HCT116 (cell line): ENCODE data around the gene C5AR1.

Experiments
- EZH2 ChIP-seq: fragments of 200-600 bp; sonication (generic); IDR thresholded peaks from 2 replicates; pipeline ENCODE4 v1.6.1; 2017; ENCODE audit warnings: antibody characterized with exemption, mixed run types
- POLR2A ChIP-seq: IDR thresholded peaks from 2 replicates; pipeline ENCODE4 v1.7.0; 2011; ENCODE audit warnings: borderline replicate concordance; ENCODE audit not compliant: insufficient read depth, insufficient read length; ENCODE audit errors: extremely low read depth
- POLR2AphosphoS5 ChIP-seq: IDR thresholded peaks from 2 replicates; pipeline ENCODE4 v1.6.1; 2011; ENCODE audit warnings: mild to moderate bottlenecking, low read depth, low read length, moderate library complexity
- ZNF274 ChIP-seq: fragments of 200-500 bp; sonication (Bioruptor generic); IDR thresholded peaks from 2 replicates; pipeline ENCODE4 v1.6.1; 2014; ENCODE audit warnings: mild to moderate bottlenecking, low read depth, low read length, inconsistent platforms
- TF ChIP-seq, protein P1 (sequence below): IDR thresholded peaks from 2 replicates; pipeline ENCODE4 v1.6.1; 2012; ENCODE audit warnings: low read depth
- TF ChIP-seq, protein P2 (sequence below), 3 experiments: fragments of 200-600 bp in 1 of 3; sonication (generic) in 1 of 3; IDR thresholded peaks in 2 of 3; conservative IDR thresholded peaks in 1 of 3; 2 replicates each; pipeline ENCODE4 v1.5.1; 2012 to 2017; ENCODE audit warnings: low read depth in 2 of 3, low read length in 2 of 3, antibody characterized with exemption in 1 of 3, borderline replicate concordance in 1 of 3, control low read depth in 1 of 3, mild to moderate bottlenecking in 1 of 3, mixed read lengths in 1 of 3, mixed run types in 1 of 3, moderate library complexity in 1 of 3; ENCODE audit not compliant: insufficient read depth in 1 of 3

DNA sequence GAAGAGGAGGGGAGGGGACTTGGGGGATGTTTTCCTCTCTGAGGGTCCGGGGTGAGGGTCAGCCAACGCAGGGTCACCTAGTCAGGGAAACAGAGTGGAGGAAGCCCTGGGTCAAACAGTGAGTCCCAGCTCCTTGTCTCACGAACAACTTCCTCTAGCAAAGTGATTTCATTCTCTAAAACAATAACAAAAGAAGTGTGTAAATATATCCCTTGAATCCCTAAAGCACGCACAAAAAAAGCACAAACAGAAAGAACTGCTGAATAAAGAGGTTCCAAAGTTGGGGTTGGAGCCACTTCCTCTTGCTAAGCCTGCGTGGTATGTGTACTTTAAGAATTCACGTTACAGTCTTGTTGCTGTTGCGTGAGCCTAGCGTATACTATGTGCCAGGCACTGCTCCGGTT lies 20.8 kb downstream of the C5AR1 start:
- TF ChIP-seq ZNF274, result no peak
- no peak for TF ChIP-seq POLR2A
- TF ChIP-seq, protein P1, sequence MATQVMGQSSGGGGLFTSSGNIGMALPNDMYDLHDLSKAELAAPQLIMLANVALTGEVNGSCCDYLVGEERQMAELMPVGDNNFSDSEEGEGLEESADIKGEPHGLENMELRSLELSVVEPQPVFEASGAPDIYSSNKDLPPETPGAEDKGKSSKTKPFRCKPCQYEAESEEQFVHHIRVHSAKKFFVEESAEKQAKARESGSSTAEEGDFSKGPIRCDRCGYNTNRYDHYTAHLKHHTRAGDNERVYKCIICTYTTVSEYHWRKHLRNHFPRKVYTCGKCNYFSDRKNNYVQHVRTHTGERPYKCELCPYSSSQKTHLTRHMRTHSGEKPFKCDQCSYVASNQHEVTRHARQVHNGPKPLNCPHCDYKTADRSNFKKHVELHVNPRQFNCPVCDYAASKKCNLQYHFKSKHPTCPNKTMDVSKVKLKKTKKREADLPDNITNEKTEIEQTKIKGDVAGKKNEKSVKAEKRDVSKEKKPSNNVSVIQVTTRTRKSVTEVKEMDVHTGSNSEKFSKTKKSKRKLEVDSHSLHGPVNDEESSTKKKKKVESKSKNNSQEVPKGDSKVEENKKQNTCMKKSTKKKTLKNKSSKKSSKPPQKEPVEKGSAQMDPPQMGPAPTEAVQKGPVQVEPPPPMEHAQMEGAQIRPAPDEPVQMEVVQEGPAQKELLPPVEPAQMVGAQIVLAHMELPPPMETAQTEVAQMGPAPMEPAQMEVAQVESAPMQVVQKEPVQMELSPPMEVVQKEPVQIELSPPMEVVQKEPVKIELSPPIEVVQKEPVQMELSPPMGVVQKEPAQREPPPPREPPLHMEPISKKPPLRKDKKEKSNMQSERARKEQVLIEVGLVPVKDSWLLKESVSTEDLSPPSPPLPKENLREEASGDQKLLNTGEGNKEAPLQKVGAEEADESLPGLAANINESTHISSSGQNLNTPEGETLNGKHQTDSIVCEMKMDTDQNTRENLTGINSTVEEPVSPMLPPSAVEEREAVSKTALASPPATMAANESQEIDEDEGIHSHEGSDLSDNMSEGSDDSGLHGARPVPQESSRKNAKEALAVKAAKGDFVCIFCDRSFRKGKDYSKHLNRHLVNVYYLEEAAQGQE, result no peak
- no peak for TF ChIP-seq POLR2AphosphoS5
- TF ChIP-seq, protein P2, sequence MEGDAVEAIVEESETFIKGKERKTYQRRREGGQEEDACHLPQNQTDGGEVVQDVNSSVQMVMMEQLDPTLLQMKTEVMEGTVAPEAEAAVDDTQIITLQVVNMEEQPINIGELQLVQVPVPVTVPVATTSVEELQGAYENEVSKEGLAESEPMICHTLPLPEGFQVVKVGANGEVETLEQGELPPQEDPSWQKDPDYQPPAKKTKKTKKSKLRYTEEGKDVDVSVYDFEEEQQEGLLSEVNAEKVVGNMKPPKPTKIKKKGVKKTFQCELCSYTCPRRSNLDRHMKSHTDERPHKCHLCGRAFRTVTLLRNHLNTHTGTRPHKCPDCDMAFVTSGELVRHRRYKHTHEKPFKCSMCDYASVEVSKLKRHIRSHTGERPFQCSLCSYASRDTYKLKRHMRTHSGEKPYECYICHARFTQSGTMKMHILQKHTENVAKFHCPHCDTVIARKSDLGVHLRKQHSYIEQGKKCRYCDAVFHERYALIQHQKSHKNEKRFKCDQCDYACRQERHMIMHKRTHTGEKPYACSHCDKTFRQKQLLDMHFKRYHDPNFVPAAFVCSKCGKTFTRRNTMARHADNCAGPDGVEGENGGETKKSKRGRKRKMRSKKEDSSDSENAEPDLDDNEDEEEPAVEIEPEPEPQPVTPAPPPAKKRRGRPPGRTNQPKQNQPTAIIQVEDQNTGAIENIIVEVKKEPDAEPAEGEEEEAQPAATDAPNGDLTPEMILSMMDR (IDR thresholded peaks at IDR 0.05 in 2 of 3, conservative IDR thresholded peaks at IDR 0.05 in 1 of 3; ENCODE audit: borderline replicate concordance in 1 of 3, insufficient read depth in 1 of 3, low read depth in 2 of 3, low read length in 2 of 3), result no peak
- TF ChIP-seq EZH2, result no peak
